Loucy (cell line): ENCODE results near the gene IL20.

Source experiments
- H2AFZ ChIP-seq: fragments of 200-600 bp; sonication (generic); 2 replicates; pipeline ENCODE4 v1.6.0; 2016; ENCODE audit warnings: antibody characterized with exemption, mild to moderate bottlenecking, low read length, moderate library complexity
- H3F3A ChIP-seq: fragments of 200-600 bp; 2 replicates; pipeline ENCODE4 v1.6.0; 2016; ENCODE audit warnings: antibody characterized with exemption, low read depth, mild to moderate bottlenecking
- H3K27me3 ChIP-seq: fragments of 200-600 bp; sonication (generic); 2 replicates; pipeline ENCODE4 v1.6.1; 2014; ENCODE audit warnings: low read length, mild to moderate bottlenecking; ENCODE audit not compliant: insufficient read depth, poor library complexity, severe bottlenecking
- H3K36me3 ChIP-seq: fragments of 200-600 bp; sonication (generic); 2 replicates; pipeline ENCODE4 v1.6.1; 2016; ENCODE audit warnings: low read length; ENCODE audit not compliant: insufficient read depth
- H3K4me1 ChIP-seq: fragments of 200-600 bp; sonication (generic); 2 replicates; pipeline ENCODE4 v1.5.1; 2014; ENCODE audit warnings: low read length, mild to moderate bottlenecking; ENCODE audit not compliant: insufficient read depth, poor library complexity, severe bottlenecking
- H3K4me2 ChIP-seq: fragments of 200-600 bp; sonication (generic); 2 replicates; pipeline ENCODE4 v1.6.0; 2014; ENCODE audit warnings: antibody characterized with exemption, low read length, low read depth, mild to moderate bottlenecking; ENCODE audit not compliant: poor library complexity, severe bottlenecking
- H3K4me3 ChIP-seq: fragments of 200-600 bp; sonication (generic); 2 replicates; pipeline ENCODE4 v1.5.1; 2014; ENCODE audit warnings: low read length, mild to moderate bottlenecking, mixed read lengths; ENCODE audit not compliant: poor library complexity, severe bottlenecking
- H3K79me2 ChIP-seq: fragments of 200-600 bp; sonication (generic); 2 replicates; pipeline ENCODE4 v1.6.1; 2014; ENCODE audit warnings: low read length; ENCODE audit not compliant: insufficient read depth
- H3K9ac ChIP-seq: fragments of 200-600 bp; sonication (generic); 2 replicates; pipeline ENCODE4 v1.6.0; 2014; ENCODE audit warnings: mild to moderate bottlenecking, low read depth, low read length, moderate library complexity; ENCODE audit not compliant: poor library complexity, severe bottlenecking
- H3K9me2 ChIP-seq: fragments of 200-600 bp; sonication (generic); replicated peaks from 2 replicates; pipeline ENCODE4 v1.6.1; 2016; ENCODE audit warnings: low read depth, low read length, mixed read lengths
- H3K9me3 ChIP-seq: fragments of 200-600 bp; sonication (generic); 2 replicates; pipeline ENCODE4 v1.6.1; 2014; ENCODE audit warnings: mild to moderate bottlenecking, antibody characterized with exemption, low read length, low read depth; ENCODE audit not compliant: insufficient read depth
- H4K20me1 ChIP-seq: fragments of 200-600 bp; sonication (generic); 2 replicates; pipeline ENCODE4 v1.6.0; 2014; ENCODE audit warnings: antibody characterized with exemption, low read length, mild to moderate bottlenecking; ENCODE audit not compliant: insufficient read depth, poor library complexity, severe bottlenecking
- EZH2phosphoT487 ChIP-seq: fragments of 200-600 bp; IDR thresholded peaks from 2 replicates; pipeline ENCODE4 v1.6.1; 2018; ENCODE audit warnings: antibody characterized with exemption, mild to moderate bottlenecking, moderate library complexity, borderline replicate concordance
- TF ChIP-seq, protein P1 (sequence below): fragments of 200-600 bp; sonication (generic); conservative IDR thresholded peaks from 2 replicates; pipeline ENCODE4 v1.5.1; 2014; ENCODE audit warnings: mild to moderate bottlenecking, antibody characterized with exemption, low read length

Gene IL20

DNA sequence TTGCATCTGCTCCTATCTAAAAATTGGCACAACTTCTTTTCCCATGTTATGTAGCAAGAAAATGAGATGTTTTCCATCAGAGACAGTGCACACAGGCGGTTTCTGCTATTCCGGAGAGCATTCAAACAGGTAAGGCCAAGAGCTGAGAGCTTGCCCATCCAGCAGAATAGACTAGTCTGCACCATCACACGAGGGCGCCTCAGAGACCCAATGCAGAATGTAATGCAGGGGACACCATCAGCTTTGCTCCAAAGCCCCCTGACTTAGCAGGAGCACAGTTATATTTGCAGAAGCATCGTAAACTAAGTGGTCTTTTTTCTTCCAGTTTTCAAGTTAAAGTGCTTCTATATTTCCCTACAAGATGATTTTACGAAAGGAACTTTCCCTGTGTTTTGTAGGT, 36.5 kb downstream of the IL20 start:
- Histone ChIP-seq H3K9me3 (no peaks in the 10 kb centered on the region), H3K4me1 (no peaks in the 10 kb centered on the region), H3K9me2 (no peaks in the 10 kb centered on the region)

DNA sequence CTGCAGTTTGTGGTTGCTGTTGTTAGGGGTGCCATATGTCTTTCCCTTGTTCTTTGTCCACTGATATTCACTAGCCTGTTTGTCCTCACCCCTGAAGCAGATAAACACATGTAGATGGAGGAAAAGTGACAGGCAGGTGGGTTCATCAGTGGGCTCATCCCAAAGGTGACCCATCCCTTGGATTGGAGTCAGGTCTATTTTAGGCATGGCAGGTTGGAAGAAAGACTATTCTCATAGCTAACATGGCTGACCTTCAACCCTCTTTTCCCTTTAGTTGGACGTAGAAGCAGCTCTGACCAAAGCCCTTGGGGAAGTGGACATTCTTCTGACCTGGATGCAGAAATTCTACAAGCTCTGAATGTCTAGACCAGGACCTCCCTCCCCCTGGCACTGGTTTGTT, 37.3 kb downstream of the IL20 start:
- H3K9me2 ChIP-seq, result no peaks in the 10 kb centered on the region
- H4K20me1 ChIP-seq, result no peaks in the 10 kb centered on the region
- H3K4me1 ChIP-seq, result no peaks in the 10 kb centered on the region
- no peaks in the 10 kb centered on the region for H3K9me3 ChIP-seq
- no peak overlapping the region for H3K4me2 ChIP-seq
- H3K36me3 ChIP-seq, result no peaks in the 10 kb centered on the region
- no peak overlapping the region for H2AFZ ChIP-seq
- no peaks in the 10 kb centered on the region for H3K79me2 ChIP-seq
- no peaks in the 10 kb centered on the region for H3K27me3 ChIP-seq
- H3F3A ChIP-seq, result no peaks in the 10 kb centered on the region
- no peak for TF ChIP-seq EZH2phosphoT487
- TF ChIP-seq, protein P1, sequence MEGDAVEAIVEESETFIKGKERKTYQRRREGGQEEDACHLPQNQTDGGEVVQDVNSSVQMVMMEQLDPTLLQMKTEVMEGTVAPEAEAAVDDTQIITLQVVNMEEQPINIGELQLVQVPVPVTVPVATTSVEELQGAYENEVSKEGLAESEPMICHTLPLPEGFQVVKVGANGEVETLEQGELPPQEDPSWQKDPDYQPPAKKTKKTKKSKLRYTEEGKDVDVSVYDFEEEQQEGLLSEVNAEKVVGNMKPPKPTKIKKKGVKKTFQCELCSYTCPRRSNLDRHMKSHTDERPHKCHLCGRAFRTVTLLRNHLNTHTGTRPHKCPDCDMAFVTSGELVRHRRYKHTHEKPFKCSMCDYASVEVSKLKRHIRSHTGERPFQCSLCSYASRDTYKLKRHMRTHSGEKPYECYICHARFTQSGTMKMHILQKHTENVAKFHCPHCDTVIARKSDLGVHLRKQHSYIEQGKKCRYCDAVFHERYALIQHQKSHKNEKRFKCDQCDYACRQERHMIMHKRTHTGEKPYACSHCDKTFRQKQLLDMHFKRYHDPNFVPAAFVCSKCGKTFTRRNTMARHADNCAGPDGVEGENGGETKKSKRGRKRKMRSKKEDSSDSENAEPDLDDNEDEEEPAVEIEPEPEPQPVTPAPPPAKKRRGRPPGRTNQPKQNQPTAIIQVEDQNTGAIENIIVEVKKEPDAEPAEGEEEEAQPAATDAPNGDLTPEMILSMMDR, result no peak
- no peak overlapping the region for H3K9ac ChIP-seq
- no peak overlapping the region for H3K4me3 ChIP-seq

More for the DNA sequence above, 36.5 kb downstream of the IL20 start:
- H4K20me1 ChIP-seq, result no peaks in the 10 kb centered on the region
- H3F3A ChIP-seq, result no peaks in the 10 kb centered on the region
- no peak overlapping the region for H3K4me2 ChIP-seq
- H2AFZ ChIP-seq, result no peak overlapping the region
- H3K79me2 ChIP-seq, result no peaks in the 10 kb centered on the region
- no peak overlapping the region for H3K4me3 ChIP-seq
- H3K9ac ChIP-seq, result no peak overlapping the region
- no peaks in the 10 kb centered on the region for H3K36me3 ChIP-seq
- TF ChIP-seq EZH2phosphoT487, result no peak
- TF ChIP-seq, protein P1, result no peak
- H3K27me3 ChIP-seq, result no peaks in the 10 kb centered on the region

DNA sequence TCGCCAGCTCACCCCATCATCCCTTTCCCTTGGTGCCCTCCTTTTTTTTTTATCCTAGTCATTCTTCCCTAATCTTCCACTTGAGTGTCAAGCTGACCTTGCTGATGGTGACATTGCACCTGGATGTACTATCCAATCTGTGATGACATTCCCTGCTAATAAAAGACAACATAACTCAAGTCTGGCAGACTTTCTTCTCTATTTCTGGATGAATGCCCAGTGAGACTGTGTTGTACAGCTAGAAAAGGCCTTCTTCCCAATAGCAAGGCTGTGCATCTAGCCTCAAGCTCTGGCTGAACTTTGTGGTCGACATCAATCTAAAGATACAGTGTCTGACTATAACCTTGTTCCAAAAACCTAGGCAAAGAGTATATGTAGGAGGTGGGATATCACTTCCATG, 38.3 kb downstream of the IL20 start:
- H3K9me2 ChIP-seq, result no peaks in the 10 kb centered on the region
- H3K4me2 ChIP-seq, result no peak overlapping the region
- H3K36me3 ChIP-seq, result no peaks in the 10 kb centered on the region
- H4K20me1 ChIP-seq, result no peaks in the 10 kb centered on the region
- H3K27me3 ChIP-seq, result peaks cover 6% of the 10 kb centered on the region
- TF ChIP-seq, protein P1, result no peak
- TF ChIP-seq EZH2phosphoT487, result no peak
- H3K4me3 ChIP-seq, result no peak overlapping the region
- H3K79me2 ChIP-seq, result no peaks in the 10 kb centered on the region
- no peaks in the 10 kb centered on the region for H3F3A ChIP-seq
- no peaks in the 10 kb centered on the region for H3K9me3 ChIP-seq
- H3K4me1 ChIP-seq, result no peaks in the 10 kb centered on the region
- no peak overlapping the region for H2AFZ ChIP-seq
- H3K9ac ChIP-seq, result no peak overlapping the region
